ENCODE measurements around the gene HACD2.

Gene HACD2, protein sequence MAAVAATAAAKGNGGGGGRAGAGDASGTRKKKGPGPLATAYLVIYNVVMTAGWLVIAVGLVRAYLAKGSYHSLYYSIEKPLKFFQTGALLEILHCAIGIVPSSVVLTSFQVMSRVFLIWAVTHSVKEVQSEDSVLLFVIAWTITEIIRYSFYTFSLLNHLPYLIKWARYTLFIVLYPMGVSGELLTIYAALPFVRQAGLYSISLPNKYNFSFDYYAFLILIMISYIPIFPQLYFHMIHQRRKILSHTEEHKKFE

DNA sequence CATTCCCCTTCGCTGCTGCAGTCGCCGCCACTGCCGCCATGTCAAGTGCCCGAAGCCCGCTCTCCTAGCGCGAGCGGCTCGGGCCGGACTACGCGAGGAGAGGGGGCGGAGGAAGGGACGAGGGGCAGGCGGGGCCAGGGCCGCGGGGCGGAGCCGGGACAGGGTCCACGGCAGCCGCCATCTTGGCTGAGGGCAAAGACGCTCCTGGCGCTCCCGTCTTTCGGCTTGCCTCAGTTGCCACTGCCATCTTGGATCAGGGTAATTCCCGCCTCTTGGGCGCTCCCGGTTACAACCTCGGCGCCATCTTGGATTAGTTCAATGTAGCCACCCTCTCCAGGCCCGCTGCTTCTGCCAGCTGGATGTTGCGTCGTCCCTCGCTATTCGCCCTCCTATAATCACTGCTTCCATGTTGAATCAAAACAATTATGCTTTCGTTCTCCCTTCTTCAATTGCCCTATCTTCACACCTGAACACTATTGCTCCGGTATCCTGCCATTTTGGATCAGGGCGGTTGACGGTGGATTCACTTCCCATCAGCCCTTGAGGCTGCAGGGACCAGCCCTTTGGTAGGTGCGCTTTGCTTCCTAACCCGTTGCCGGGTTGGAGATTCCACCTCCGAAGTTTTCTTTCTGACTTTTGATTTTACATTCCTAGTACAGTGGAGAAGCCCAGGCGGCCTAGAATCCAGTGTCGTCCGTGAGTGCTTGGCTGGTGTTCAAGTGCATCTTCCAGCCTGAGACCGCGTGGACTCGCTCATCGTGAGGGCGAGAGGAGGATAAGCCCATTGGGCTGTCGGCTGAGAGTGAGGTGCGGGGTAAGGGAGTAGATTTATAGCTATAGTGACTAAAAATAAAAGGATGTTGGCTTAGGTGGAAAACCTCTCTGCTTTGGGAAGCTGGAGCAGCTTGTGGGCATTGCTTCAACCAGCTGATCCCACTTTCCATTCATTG is at the start of gene HACD2:
Gene HACD2, minus strand, starts transcription at position 66 of the 950 bp plus-strand sequence. Its CDS starts 26 bp downstream, at position 40.
- H3K9me3 ChIP-seq = no peaks in the 10 kb centered on the region
- peak within 1 kb of the TSS; percentile 83 for H3K27ac ChIP-seq
- TF ChIP-seq, protein P1, sequence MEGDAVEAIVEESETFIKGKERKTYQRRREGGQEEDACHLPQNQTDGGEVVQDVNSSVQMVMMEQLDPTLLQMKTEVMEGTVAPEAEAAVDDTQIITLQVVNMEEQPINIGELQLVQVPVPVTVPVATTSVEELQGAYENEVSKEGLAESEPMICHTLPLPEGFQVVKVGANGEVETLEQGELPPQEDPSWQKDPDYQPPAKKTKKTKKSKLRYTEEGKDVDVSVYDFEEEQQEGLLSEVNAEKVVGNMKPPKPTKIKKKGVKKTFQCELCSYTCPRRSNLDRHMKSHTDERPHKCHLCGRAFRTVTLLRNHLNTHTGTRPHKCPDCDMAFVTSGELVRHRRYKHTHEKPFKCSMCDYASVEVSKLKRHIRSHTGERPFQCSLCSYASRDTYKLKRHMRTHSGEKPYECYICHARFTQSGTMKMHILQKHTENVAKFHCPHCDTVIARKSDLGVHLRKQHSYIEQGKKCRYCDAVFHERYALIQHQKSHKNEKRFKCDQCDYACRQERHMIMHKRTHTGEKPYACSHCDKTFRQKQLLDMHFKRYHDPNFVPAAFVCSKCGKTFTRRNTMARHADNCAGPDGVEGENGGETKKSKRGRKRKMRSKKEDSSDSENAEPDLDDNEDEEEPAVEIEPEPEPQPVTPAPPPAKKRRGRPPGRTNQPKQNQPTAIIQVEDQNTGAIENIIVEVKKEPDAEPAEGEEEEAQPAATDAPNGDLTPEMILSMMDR (IDR thresholded peaks at IDR 0.05) = peak; percentile 39
- peaks cover 17% of the 10 kb centered on the region for H3K27me3 ChIP-seq
- peaks cover 16 to 19% of the 10 kb centered on the region in 2 experiments for H3K4me1 ChIP-seq (ENCODE audit: control insufficient read depth in 1 of 2, insufficient read depth in 1 of 2, low read depth in 1 of 2, low read length in 1 of 2)
- no peaks in the 10 kb centered on the region for H3K36me3 ChIP-seq
- peak within 1 kb of the TSS; percentile 80 to 82 for H3K4me3 ChIP-seq (ENCODE audit: low read depth in 1 of 2, low read length in 1 of 2)

DNA sequence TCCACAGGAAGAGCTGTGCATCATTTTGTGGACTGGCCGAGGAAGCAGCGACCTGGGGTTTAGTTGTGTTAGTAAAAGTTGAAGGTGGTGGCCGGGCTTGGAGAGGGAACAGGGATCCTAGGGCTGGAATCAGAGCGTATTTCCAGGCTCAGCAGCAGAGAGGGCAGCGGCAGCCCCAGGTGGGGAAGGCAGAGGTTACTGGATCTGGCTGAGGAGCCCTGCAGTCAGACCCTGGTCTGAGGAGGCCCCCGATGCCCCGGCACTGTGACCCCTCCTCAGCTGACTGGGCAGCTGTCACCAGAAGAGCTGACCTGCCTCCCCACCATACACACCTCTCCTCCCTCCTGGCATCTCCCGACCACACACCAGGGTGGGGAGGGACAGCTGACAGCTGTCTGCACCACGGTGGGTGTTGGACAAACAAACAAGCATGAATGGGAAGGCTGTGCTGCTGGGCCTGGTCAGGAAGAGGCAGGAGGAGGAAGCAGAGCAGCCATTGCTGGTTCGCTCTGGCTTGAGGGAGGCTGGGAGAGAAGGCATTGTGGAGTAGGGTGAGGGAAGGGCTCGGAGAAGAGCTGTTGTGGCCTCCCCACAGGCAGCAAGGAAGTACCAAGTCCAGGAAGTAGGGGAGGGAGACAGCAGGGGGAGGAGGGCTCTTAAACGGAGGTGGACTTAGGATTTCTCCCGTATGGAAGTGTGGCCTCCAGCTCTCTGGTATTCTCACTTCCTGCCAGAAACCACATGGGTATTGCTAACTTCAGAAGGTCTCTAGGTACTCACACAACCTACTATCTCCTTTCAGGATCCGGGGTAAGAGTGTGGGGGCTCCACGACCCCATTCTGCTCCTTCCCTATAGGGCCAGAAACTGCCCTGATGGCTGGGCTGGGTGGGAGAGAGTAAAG is 49.5 kb upstream of the HACD2 start:
- Histone ChIP-seq H3K27me3 (no peaks in the 10 kb centered on the region), H3K4me3 (ENCODE audit: low read depth in 1 of 2, low read length in 1 of 2) (no peak overlapping the region), H3K36me3 (no peaks in the 10 kb centered on the region), H3K9me3 (no peaks in the 10 kb centered on the region), H3K27ac (no peak overlapping the region), H3K4me1 (ENCODE audit: control insufficient read depth in 1 of 2, insufficient read depth in 1 of 2, low read depth in 1 of 2, low read length in 1 of 2) (no peaks in the 10 kb centered on the region)
- TF ChIP-seq, protein P1 (IDR thresholded peaks at IDR 0.05) = no peak

DNA sequence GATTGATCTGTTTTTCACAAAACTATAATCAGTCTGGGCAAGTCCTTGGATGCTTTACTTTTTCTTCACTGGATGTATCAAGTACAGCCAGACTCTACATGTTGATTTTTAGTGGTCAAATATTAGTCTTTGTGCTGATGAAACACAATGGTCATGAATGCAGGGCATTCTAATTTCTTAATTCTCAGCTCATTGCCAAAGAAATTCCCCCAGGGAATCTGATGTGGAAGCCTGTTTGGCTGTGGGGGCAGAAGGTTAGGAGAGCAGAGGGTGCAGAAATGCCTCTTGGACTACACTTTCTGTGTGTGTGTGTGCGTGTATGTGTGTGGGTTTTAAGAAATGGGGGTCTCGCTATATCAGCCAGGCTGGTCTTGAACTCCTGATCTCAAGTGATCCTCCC is 48.7 kb upstream of the HACD2 start:
- Histone ChIP-seq H3K36me3 (no peaks in the 10 kb centered on the region), H3K4me1 (ENCODE audit: control insufficient read depth in 1 of 2, insufficient read depth in 1 of 2, low read depth in 1 of 2, low read length in 1 of 2) (no peaks in the 10 kb centered on the region), H3K4me3 (ENCODE audit: low read depth in 1 of 2, low read length in 1 of 2) (no peak overlapping the region), H3K27me3 (no peaks in the 10 kb centered on the region), H3K9me3 (no peaks in the 10 kb centered on the region), H3K27ac (no peak overlapping the region)
- TF ChIP-seq, protein P1 (IDR thresholded peaks at IDR 0.05) = no peak

DNA sequence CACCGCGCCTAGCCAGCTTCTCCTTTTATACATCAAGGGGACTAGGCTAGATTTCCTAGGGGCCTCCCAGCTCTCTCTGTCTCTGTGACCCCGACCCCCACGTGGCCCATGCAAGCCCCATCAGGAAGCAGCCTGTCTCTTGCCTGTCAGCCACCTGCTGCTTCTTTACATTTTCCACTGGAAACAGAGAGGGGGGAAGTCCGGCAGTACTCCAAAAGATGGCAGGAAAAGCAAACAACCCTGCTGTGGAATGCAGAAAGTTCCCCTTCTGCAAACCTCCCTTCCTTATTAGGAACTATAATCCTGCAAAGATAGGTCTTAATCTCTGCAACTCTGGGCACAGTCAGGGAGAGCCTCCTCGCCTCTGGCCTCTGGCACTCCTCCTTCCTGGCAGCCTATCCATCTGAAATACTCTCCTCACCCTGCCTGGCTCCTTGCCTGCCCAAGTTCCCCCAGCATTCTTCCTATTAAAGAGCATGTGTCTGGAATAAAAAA is 47.4 kb upstream of the HACD2 start:
- H3K4me1 ChIP-seq (ENCODE audit: control insufficient read depth in 1 of 2, insufficient read depth in 1 of 2, low read depth in 1 of 2, low read length in 1 of 2) = no peaks in the 10 kb centered on the region
- no peaks in the 10 kb centered on the region for H3K9me3 ChIP-seq
- H3K4me3 ChIP-seq (ENCODE audit: low read depth in 1 of 2, low read length in 1 of 2) = no peak overlapping the region
- TF ChIP-seq, protein P1 (IDR thresholded peaks at IDR 0.05) = no peak
- no peaks in the 10 kb centered on the region for H3K36me3 ChIP-seq
- no peaks in the 10 kb centered on the region for H3K27me3 ChIP-seq
- no peak overlapping the region for H3K27ac ChIP-seq

DNA sequence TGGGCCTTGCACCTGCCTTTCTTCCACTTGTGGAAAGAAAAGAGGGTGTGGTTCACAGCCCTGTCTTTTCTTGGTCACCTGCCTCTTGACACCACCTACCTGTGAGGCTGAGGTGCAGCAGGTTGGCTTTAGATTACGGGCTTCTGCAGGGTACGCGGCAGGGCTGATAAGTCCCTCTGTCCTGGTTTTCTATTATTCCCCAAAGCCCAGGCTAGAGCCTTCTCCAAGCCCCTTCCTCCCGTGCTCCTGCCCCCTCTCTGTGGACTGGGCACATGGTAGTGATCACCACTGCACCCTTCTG is 44.8 kb upstream of the HACD2 start:
- no peaks in the 10 kb centered on the region for H3K36me3 ChIP-seq

More for the DNA sequence above, 44.8 kb upstream of the HACD2 start:
- TF ChIP-seq, protein P1 (IDR thresholded peaks at IDR 0.05) = no peak
- H3K27me3 ChIP-seq = no peaks in the 10 kb centered on the region
- no peaks in the 10 kb centered on the region for H3K9me3 ChIP-seq
- no peaks in the 10 kb centered on the region for H3K4me1 ChIP-seq (ENCODE audit: control insufficient read depth in 1 of 2, insufficient read depth in 1 of 2, low read depth in 1 of 2, low read length in 1 of 2)
- no peak overlapping the region for H3K27ac ChIP-seq
- H3K4me3 ChIP-seq (ENCODE audit: low read depth in 1 of 2, low read length in 1 of 2) = no peak overlapping the region

All from neutrophil (primary cell).